ENCODE measurements around the gene GLRX5. TPM values are rescaled to one million over a fixed set of nuclear protein-coding genes. Genes with fewer than 3 reads are reported as not detected.

GLRX5 gene
- total RNA-seq, 1 donor from 2014 or later, result 43.7 TPM

- DNase-seq, result no peak
- no peak overlapping the region for H3K4me3 Mint-ChIP-seq
- H3K9me3 Mint-ChIP-seq, result no peaks in the 10 kb centered on the region
- no peak overlapping the region for H3K27ac Mint-ChIP-seq
- intact Hi-C loops (cut with micrococcal nuclease), result no loop called here
- H3K36me3 Mint-ChIP-seq (ENCODE audit: low read depth), result peaks cover 3% of the 10 kb centered on the region
- H3K4me1 Mint-ChIP-seq, result peaks cover 4% of the 10 kb centered on the region
- H3K27me3 Mint-ChIP-seq, result no peaks in the 10 kb centered on the region
These were observed 15.1 kb downstream of the GLRX5 start for GRCh38 chr14:95549656-95550585.

GRCh38 chr14:95551435-95551834 lies 16.6 kb downstream of the GLRX5 start:
- no peak overlapping the region for H3K27ac Mint-ChIP-seq
- intact Hi-C loops (cut with micrococcal nuclease), result no loop called here
- H3K27me3 Mint-ChIP-seq, result no peaks in the 10 kb centered on the region

DNA sequence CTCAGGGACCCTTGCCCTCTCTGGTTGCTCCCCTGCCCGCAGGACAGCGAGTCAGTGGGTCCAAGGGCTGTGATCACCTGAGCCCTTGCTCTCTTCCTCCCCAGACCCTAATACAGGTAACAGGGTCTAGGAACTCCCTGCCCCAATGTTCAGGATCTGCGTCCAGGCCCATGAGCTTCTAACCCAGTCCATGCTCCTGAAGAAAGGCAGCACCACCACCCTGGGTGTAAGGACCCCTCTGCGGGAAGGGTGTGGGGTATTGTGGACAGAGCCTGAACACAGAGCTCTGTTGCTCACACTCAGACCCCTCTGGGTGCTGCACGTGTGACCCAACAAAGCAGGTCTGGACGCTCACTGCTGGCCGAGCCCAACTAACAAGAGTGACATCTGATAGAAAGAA lies 18.3 kb downstream of the GLRX5 start:
- no peak overlapping the region for H3K27ac Mint-ChIP-seq
- H3K27me3 Mint-ChIP-seq, result no peaks in the 10 kb centered on the region
- H3K9me3 Mint-ChIP-seq, result no peaks in the 10 kb centered on the region
- no peaks in the 10 kb centered on the region for H3K4me1 Mint-ChIP-seq
- no peak for DNase-seq
- intact Hi-C loops (cut with micrococcal nuclease), result no loop called here
- H3K4me3 Mint-ChIP-seq, result no peak overlapping the region
- H3K36me3 Mint-ChIP-seq (ENCODE audit: low read depth), result peaks cover 3% of the 10 kb centered on the region

More at GRCh38 chr14:95551435-95551834, 16.6 kb downstream of the GLRX5 start:
- H3K4me3 Mint-ChIP-seq, result no peak overlapping the region
- no peak for DNase-seq
- no peaks in the 10 kb centered on the region for H3K4me1 Mint-ChIP-seq
- no peaks in the 10 kb centered on the region for H3K9me3 Mint-ChIP-seq
- peaks cover 3% of the 10 kb centered on the region for H3K36me3 Mint-ChIP-seq (ENCODE audit: low read depth)

- H3K4me3 Mint-ChIP-seq, result no peak overlapping the region
- intact Hi-C loops (cut with micrococcal nuclease), result no loop called here
- no peaks in the 10 kb centered on the region for H3K9me3 Mint-ChIP-seq
- no peaks in the 10 kb centered on the region for H3K27me3 Mint-ChIP-seq
- no peaks in the 10 kb centered on the region for H3K36me3 Mint-ChIP-seq (ENCODE audit: low read depth)
- no peak for DNase-seq
- no peaks in the 10 kb centered on the region for H3K4me1 Mint-ChIP-seq
- no peak overlapping the region for H3K27ac Mint-ChIP-seq
These were observed 20.2 kb downstream of the GLRX5 start for GRCh38 chr14:95555053-95555452.

DNA sequence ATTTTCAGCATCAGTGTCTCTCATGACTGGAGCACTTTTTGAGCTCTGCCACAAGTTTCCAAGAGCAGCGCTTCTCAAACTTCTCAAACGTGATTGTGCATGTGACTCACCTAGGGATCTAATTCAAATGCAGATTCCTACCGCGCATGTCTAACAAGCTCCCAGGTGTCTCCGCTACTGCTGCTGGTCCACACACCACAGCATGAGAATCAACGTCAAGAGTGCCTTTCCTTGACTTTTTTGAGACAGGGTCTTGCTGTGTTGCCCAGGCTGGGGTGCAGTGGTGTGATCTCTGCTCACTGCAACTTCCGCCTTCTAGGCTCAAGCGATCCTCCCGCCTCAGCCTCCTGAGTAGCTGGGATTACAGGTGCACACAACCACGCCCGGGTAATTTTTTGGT lies 22.4 kb downstream of the GLRX5 start:
- Mint-ChIP-seq H3K9me3 (no peaks in the 10 kb centered on the region), H3K36me3 (ENCODE audit: low read depth) (no peaks in the 10 kb centered on the region), H3K4me1 (peaks cover 2% of the 10 kb centered on the region), H3K27me3 (peaks cover 4% of the 10 kb centered on the region), H3K4me3 (no peak overlapping the region), H3K27ac (no peak overlapping the region)
- intact Hi-C loops (cut with micrococcal nuclease), result no loop called here
- DNase-seq, result no peak

GRCh38 chr14:95557832-95558231 lies 23.0 kb downstream of the GLRX5 start:
- no peak for DNase-seq
- H3K36me3 Mint-ChIP-seq (ENCODE audit: low read depth), result no peaks in the 10 kb centered on the region
- H3K27me3 Mint-ChIP-seq, result peaks cover 4% of the 10 kb centered on the region
- H3K27ac Mint-ChIP-seq, result no peak overlapping the region
- H3K9me3 Mint-ChIP-seq, result no peaks in the 10 kb centered on the region
- H3K4me3 Mint-ChIP-seq, result no peak overlapping the region
- H3K4me1 Mint-ChIP-seq, result peaks cover 2% of the 10 kb centered on the region
- intact Hi-C loops (cut with micrococcal nuclease), result no loop called here

DNA sequence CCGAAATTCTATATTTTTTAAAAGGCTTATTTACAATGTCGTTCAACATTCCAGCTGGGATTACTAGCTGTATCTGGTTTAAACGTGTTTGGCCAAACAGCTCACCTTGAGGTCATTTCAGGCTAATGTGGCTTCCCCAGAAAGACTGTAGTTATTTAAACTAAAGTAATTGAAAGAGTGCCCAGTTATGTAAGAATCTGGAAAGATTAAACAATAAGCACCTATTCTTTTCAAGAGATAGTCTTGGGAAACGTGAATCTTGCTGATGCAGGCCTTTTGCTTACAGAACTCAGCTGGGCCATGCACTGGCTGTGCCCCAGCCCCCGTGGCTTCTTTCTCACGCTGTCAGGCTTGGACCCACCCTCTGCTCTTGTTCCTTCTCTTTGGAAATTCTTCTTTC lies 24.4 kb downstream of the GLRX5 start:
- H3K9me3 Mint-ChIP-seq, result no peaks in the 10 kb centered on the region
- H3K27me3 Mint-ChIP-seq, result peaks cover 4% of the 10 kb centered on the region
- H3K36me3 Mint-ChIP-seq (ENCODE audit: low read depth), result no peaks in the 10 kb centered on the region
- peaks cover 2% of the 10 kb centered on the region for H3K4me1 Mint-ChIP-seq
- no peak for DNase-seq
- H3K27ac Mint-ChIP-seq, result no peak overlapping the region
- no peak overlapping the region for H3K4me3 Mint-ChIP-seq
- intact Hi-C loops (cut with micrococcal nuclease), result no loop called here

DNA sequence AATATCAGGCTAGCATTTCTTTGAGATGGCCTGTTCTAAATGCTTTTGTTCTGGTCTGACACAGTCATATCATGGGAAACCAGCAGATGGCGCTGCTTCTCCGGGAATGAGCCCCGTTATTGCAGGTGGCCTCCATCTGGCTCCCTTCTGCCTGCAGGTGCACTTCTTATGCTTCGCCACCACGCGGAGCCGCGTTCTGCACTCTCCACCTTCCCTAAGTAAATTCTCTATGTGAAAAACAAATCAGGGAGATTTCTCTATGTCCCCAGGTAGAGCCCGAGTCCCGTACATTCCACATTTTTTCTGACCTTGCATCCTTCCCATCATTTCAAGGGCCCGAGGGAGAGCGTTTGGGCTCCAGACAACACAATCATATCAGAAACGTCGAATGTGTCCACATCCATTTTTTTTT lies 26.2 kb downstream of the GLRX5 start:
- Mint-ChIP-seq H3K4me3 (no peak overlapping the region), H3K27ac (no peak overlapping the region), H3K36me3 (ENCODE audit: low read depth) (no peaks in the 10 kb centered on the region), H3K4me1 (peaks cover 2% of the 10 kb centered on the region), H3K27me3 (peaks cover 4% of the 10 kb centered on the region), H3K9me3 (no peaks in the 10 kb centered on the region)
- peak; percentile 97 for DNase-seq
- intact Hi-C loops (cut with micrococcal nuclease), result loop anchor here (1.0 to 10.0 kb wide), 5 partner anchors 124 to 863 kb away; no protein-coding TSS in a partner anchor

- Mint-ChIP-seq H3K27me3 (peaks cover 4% of the 10 kb centered on the region), H3K36me3 (ENCODE audit: low read depth) (no peaks in the 10 kb centered on the region), H3K9me3 (no peaks in the 10 kb centered on the region), H3K4me3 (no peak overlapping the region), H3K27ac (no peak overlapping the region), H3K4me1 (peaks cover 2% of the 10 kb centered on the region)
- DNase-seq, result no peak
- intact Hi-C loops (cut with micrococcal nuclease), result loop anchor here (10.0 kb wide), 1 partner anchor 712 kb away; no protein-coding TSS in a partner anchor
These were observed 28.2 kb downstream of the GLRX5 start for GRCh38 chr14:95562892-95563685.

- H3K4me1 Mint-ChIP-seq, result peaks cover 2% of the 10 kb centered on the region
- H3K27ac Mint-ChIP-seq, result no peak overlapping the region
- no peak for DNase-seq
- no peaks in the 10 kb centered on the region for H3K9me3 Mint-ChIP-seq
- no peaks in the 10 kb centered on the region for H3K36me3 Mint-ChIP-seq (ENCODE audit: low read depth)
- intact Hi-C loops (cut with micrococcal nuclease), result loop anchor here (10.0 kb wide), 1 partner anchor 711 kb away; no protein-coding TSS in a partner anchor
- H3K4me3 Mint-ChIP-seq, result no peak overlapping the region
- peaks cover 7% of the 10 kb centered on the region for H3K27me3 Mint-ChIP-seq
These were observed 29.2 kb downstream of the GLRX5 start for GRCh38 chr14:95564060-95564459.

GRCh38 chr14:95569440-95569839 lies 34.6 kb downstream of the GLRX5 start:
- H3K4me3 Mint-ChIP-seq, result no peak overlapping the region
- no peaks in the 10 kb centered on the region for H3K9me3 Mint-ChIP-seq
- H3K27me3 Mint-ChIP-seq, result peaks cover 6% of the 10 kb centered on the region
- DNase-seq, result no peak
- no peak overlapping the region for H3K27ac Mint-ChIP-seq
- no peaks in the 10 kb centered on the region for H3K4me1 Mint-ChIP-seq
- no peaks in the 10 kb centered on the region for H3K36me3 Mint-ChIP-seq (ENCODE audit: low read depth)
- intact Hi-C loops (cut with micrococcal nuclease), result loop anchor here (10.0 kb wide), 1 partner anchor 705 kb away; no protein-coding TSS in a partner anchor

- intact Hi-C loops (cut with micrococcal nuclease), result no loop called here
- H3K4me1 Mint-ChIP-seq, result no peaks in the 10 kb centered on the region
- H3K4me3 Mint-ChIP-seq, result no peak overlapping the region
- H3K36me3 Mint-ChIP-seq (ENCODE audit: low read depth), result no peaks in the 10 kb centered on the region
- H3K27me3 Mint-ChIP-seq, result peaks cover 15% of the 10 kb centered on the region
- no peak overlapping the region for H3K27ac Mint-ChIP-seq
- no peak for DNase-seq
- H3K9me3 Mint-ChIP-seq, result no peaks in the 10 kb centered on the region
These were observed 38.5 kb downstream of the GLRX5 start for GRCh38 chr14:95573313-95573712.

DNA sequence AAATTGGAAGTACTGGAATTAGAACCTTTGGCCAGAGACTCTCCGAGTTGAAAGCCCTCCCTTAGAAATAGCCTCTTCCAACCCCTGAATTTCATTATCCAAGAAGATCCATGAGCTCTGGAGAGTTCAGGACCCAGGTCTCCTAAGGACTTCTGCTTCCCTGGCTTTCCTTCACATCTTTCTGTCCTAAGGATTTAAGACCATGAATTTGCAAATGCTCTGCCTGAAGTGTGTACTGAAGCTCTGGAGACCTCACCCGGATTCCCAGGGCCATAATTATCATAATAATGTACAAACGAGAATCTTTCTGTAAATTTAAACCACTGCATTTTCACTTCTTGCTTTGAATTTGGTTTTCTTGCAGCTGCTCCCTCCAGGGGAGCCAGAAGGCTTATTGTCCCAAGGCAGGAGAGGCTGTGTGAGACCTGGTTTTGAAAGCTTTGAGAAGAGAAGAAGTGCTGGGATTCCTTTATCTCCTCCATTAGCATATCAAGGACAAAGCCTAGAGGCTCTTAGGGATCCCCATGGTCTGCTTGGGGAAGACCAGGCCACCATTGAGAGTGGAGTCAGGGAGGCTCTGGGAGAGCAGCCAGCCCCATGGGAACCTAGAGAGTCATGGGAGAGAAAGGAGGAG lies 41.1 kb downstream of the GLRX5 start:
- Mint-ChIP-seq H3K4me3 (no peak overlapping the region), H3K27ac (no peak overlapping the region), H3K9me3 (no peaks in the 10 kb centered on the region), H3K27me3 (peaks cover 9% of the 10 kb centered on the region), H3K4me1 (no peaks in the 10 kb centered on the region), H3K36me3 (ENCODE audit: low read depth) (no peaks in the 10 kb centered on the region)
- DNase-seq, result no peak
- intact Hi-C loops (cut with micrococcal nuclease), result no loop called here
